GM19324 (cell line): Measurements from ENCODE around the gene LMNB1.
"Not testable (repeated sequence)": the region's sequence is repeated elsewhere in the genome, so short reads cannot be mapped to it uniquely, and the experiment has no call there.

Experiments
- ATAC-seq: cut with Tn5 transposase; IDR thresholded peaks from one replicate; pipeline ENCODE4 v1.9.1; 2021; ENCODE audit warnings: mild to moderate bottlenecking, moderate library complexity; ENCODE audit not compliant: unreplicated experiment, low FRiP score

The LMNB1 gene

GRCh38 chr5:126852841-126853271, 75.9 kb downstream of the LMNB1 start:
- ATAC-seq, result no peak

GRCh38 chr5:126853541-126854307, 76.8 kb downstream of the LMNB1 start:
- not testable (repeated sequence) for ATAC-seq

- ATAC-seq, result no peak
Measured at GRCh38 chr5:126854526-126855110, 77.7 kb downstream of the LMNB1 start.

- ATAC-seq, result no peak
Measured at GRCh38 chr5:126855266-126855665, 78.3 kb downstream of the LMNB1 start.

GRCh38 chr5:126857472-126858410, 80.8 kb downstream of the LMNB1 start:
- no peak for ATAC-seq

- no peak for ATAC-seq
Measured at GRCh38 chr5:126858441-126858840, 81.5 kb downstream of the LMNB1 start.

- no peak for ATAC-seq
Measured at GRCh38 chr5:126863402-126863801, 86.5 kb downstream of the LMNB1 start.

GRCh38 chr5:126864042-126864688, 87.2 kb downstream of the LMNB1 start:
- no peak for ATAC-seq

- ATAC-seq, result no peak
Measured at GRCh38 chr5:126865299-126865698, 88.4 kb downstream of the LMNB1 start.

- ATAC-seq, result no peak
Measured at GRCh38 chr5:126866851-126867636, 90.1 kb downstream of the LMNB1 start.

GRCh38 chr5:126868338-126869004, 91.5 kb downstream of the LMNB1 start:
- no peak for ATAC-seq

- no peak for ATAC-seq
Measured at GRCh38 chr5:126869005-126869451, 92.1 kb downstream of the LMNB1 start.

- ATAC-seq, result no peak
Measured at GRCh38 chr5:126871441-126871840, 94.5 kb downstream of the LMNB1 start.

GRCh38 chr5:126872561-126873354, 95.8 kb downstream of the LMNB1 start:
- ATAC-seq, result no peak

- no peak for ATAC-seq
Measured at GRCh38 chr5:126875303-126875785, 98.4 kb downstream of the LMNB1 start.

- ATAC-seq, result no peak
Measured at GRCh38 chr5:126877602-126878001, 100.7 kb downstream of the LMNB1 start.

- ATAC-seq, result no peak
Measured at GRCh38 chr5:126878085-126878484, 101.1 kb downstream of the LMNB1 start.

- ATAC-seq, result no peak
Measured at GRCh38 chr5:126878634-126879033, 101.7 kb downstream of the LMNB1 start.
